WTC11 (cell line): ENCODE measurements around the gene MIXL1. TPM values are rescaled to one million over a fixed set of nuclear protein-coding genes. Genes with fewer than 3 reads are reported as not detected.
A peak's percentile ranks its signal among the peaks of the same experiment; 100 is the strongest.

Experiments used
- ATAC-seq: fragments of 200-7000 bp; cut with Tn5 transposase; 2 replicates; pipeline ENCODE4 v1.10.0; 2021; ENCODE audit warnings: mild to moderate bottlenecking, moderate library complexity
- CTCF ChIA-PET: fragments of 300-600 bp; sonication (Branson Sonifier 250); formaldehyde crosslinking; loops from one replicate; lab custom pipeline; 2021; ENCODE audit warnings: antibody characterized with exemption; lab: Charles Lee
- POLR2A ChIA-PET: fragments of 350-600 bp; sonication (Branson Sonifier 250); formaldehyde crosslinking; loops from one replicate; lab custom pipeline; 2021; ENCODE audit warnings: antibody characterized with exemption; lab: Charles Lee
- DNase-seq: peaks from one replicate; pipeline ENCODE4 v3.0.0; 2021; ENCODE audit warnings: low spot score
- H3K27ac Mint-ChIP-seq: 2 replicates; pipeline ENCODE4 v1.8.0; 2021; ENCODE audit warnings: mixed read lengths
- H3K27me3 Mint-ChIP-seq: 2 replicates; pipeline ENCODE4 v1.8.0; 2021; ENCODE audit warnings: low read depth, mild to moderate bottlenecking, moderate library complexity, mixed read lengths
- H3K36me3 Mint-ChIP-seq: 2 replicates; pipeline ENCODE4 v1.8.0; 2021; ENCODE audit warnings: mixed read lengths
- H3K4me1 Mint-ChIP-seq: 2 replicates; pipeline ENCODE4 v1.8.0; 2022; ENCODE audit warnings: mixed read lengths
- H3K4me3 Mint-ChIP-seq: 2 replicates; pipeline ENCODE4 v1.8.0; 2021; ENCODE audit warnings: mild to moderate bottlenecking, moderate library complexity, mixed read lengths
- H3K9me3 Mint-ChIP-seq: 2 replicates; pipeline ENCODE4 v1.8.0; 2021; ENCODE audit warnings: mixed read lengths
- ATF1 ChIP-seq: sonication (generic); formaldehyde crosslinking; IDR thresholded peaks from 2 replicates; pipeline ENCODE4 v1.8.1; 2023; ENCODE audit warnings: mild to moderate bottlenecking, moderate library complexity, missing genetic modification reagents
- ELF4 ChIP-seq: sonication (generic); formaldehyde crosslinking; IDR thresholded peaks from 2 replicates; pipeline ENCODE4 v1.8.1; 2022; ENCODE audit warnings: low read depth, mild to moderate bottlenecking, moderate library complexity, missing genetic modification reagents
- ESRRA ChIP-seq: sonication (generic); formaldehyde crosslinking; IDR thresholded peaks from 2 replicates; pipeline ENCODE4 v1.8.1; 2022; ENCODE audit warnings: mild to moderate bottlenecking, missing genetic modification reagents, borderline replicate concordance
- FOXP1 ChIP-seq: sonication (generic); formaldehyde crosslinking; IDR thresholded peaks from 2 replicates; pipeline ENCODE4 v1.8.0; 2022; ENCODE audit warnings: missing genetic modification reagents, mild to moderate bottlenecking, moderate library complexity, borderline replicate concordance
- GABPB1 ChIP-seq: sonication (generic); formaldehyde crosslinking; IDR thresholded peaks from 2 replicates; pipeline ENCODE4 v1.8.1; 2023; ENCODE audit warnings: mild to moderate bottlenecking, missing genetic modification reagents
- MYBL2 ChIP-seq: sonication (generic); formaldehyde crosslinking; IDR thresholded peaks from 2 replicates; pipeline ENCODE4 v1.8.1; 2023; ENCODE audit warnings: mild to moderate bottlenecking, moderate library complexity, missing genetic modification reagents
- NR2C2 ChIP-seq: sonication (generic); formaldehyde crosslinking; IDR thresholded peaks from 2 replicates; pipeline ENCODE4 v1.8.0; 2022; ENCODE audit warnings: mild to moderate bottlenecking, missing genetic modification reagents
- SMAD4 ChIP-seq: sonication (generic); formaldehyde crosslinking; IDR thresholded peaks from 2 replicates; pipeline ENCODE4 v1.8.0; 2022; ENCODE audit warnings: mild to moderate bottlenecking, missing genetic modification reagents
- SP1 ChIP-seq: sonication (generic); formaldehyde crosslinking; conservative IDR thresholded peaks from 2 replicates; pipeline ENCODE4 v1.8.1; 2022; ENCODE audit warnings: missing genetic modification reagents
- TEAD1 ChIP-seq: sonication (generic); formaldehyde crosslinking; IDR thresholded peaks from 2 replicates; pipeline ENCODE4 v1.8.0; 2022; ENCODE audit warnings: mild to moderate bottlenecking, missing genetic modification reagents
- ZNF263 ChIP-seq: sonication (generic); formaldehyde crosslinking; IDR thresholded peaks from 2 replicates; pipeline ENCODE4 v1.8.1; 2022; ENCODE audit warnings: low read depth, mild to moderate bottlenecking, moderate library complexity, missing genetic modification reagents
- ZNF317 ChIP-seq: sonication (generic); formaldehyde crosslinking; IDR thresholded peaks from 2 replicates; pipeline ENCODE4 v1.8.1; 2023; ENCODE audit warnings: low read depth, mild to moderate bottlenecking, moderate library complexity, missing genetic modification reagents, borderline replicate concordance
- total RNA-seq: library from RNA; stranded (reverse); gene quantifications from 3 replicates; pipeline ENCODE4 v1.2.3, GENCODE V29; 2021
- TF ChIP-seq, protein P1 (sequence below): fragments of 250-450 bp; sonication (Bioruptor Pico); IDR thresholded peaks from 2 replicates; pipeline ENCODE4 v1.9.0; 2021; ENCODE audit warnings: moderate library complexity, mild to moderate bottlenecking, inconsistent platforms, borderline replicate concordance
- TF ChIP-seq, protein P2 (sequence below): sonication (generic); formaldehyde crosslinking; IDR thresholded peaks from 2 replicates; pipeline ENCODE4 v1.8.1; 2022; ENCODE audit warnings: mild to moderate bottlenecking, missing genetic modification reagents, moderate library complexity, borderline replicate concordance
- TF ChIP-seq, protein P3 (sequence below): sonication (generic); formaldehyde crosslinking; IDR thresholded peaks from 2 replicates; pipeline ENCODE4 v1.8.0; 2022; ENCODE audit warnings: mild to moderate bottlenecking, missing genetic modification reagents
- TF ChIP-seq, protein P4 (sequence below): sonication (generic); formaldehyde crosslinking; IDR thresholded peaks from 2 replicates; pipeline ENCODE4 v1.8.0; 2023; ENCODE audit warnings: missing genetic modification reagents, mild to moderate bottlenecking, borderline replicate concordance
- TF ChIP-seq, protein P5 (sequence below): sonication (generic); formaldehyde crosslinking; IDR thresholded peaks from 2 replicates; pipeline ENCODE4 v1.8.0; 2022; ENCODE audit warnings: mild to moderate bottlenecking, missing genetic modification reagents
- TF ChIP-seq, protein P6 (sequence below): sonication (generic); formaldehyde crosslinking; IDR thresholded peaks from 2 replicates; pipeline ENCODE4 v1.8.0; 2023; ENCODE audit warnings: mild to moderate bottlenecking, missing genetic modification reagents
- TF ChIP-seq, protein P7 (sequence below): sonication (generic); formaldehyde crosslinking; IDR thresholded peaks from 2 replicates; pipeline ENCODE4 v1.8.0; 2022; ENCODE audit warnings: mild to moderate bottlenecking, missing genetic modification reagents

MIXL1 gene
- total RNA-seq, 1 experiment from 2014 or later, result 6.4 TPM

DNA sequence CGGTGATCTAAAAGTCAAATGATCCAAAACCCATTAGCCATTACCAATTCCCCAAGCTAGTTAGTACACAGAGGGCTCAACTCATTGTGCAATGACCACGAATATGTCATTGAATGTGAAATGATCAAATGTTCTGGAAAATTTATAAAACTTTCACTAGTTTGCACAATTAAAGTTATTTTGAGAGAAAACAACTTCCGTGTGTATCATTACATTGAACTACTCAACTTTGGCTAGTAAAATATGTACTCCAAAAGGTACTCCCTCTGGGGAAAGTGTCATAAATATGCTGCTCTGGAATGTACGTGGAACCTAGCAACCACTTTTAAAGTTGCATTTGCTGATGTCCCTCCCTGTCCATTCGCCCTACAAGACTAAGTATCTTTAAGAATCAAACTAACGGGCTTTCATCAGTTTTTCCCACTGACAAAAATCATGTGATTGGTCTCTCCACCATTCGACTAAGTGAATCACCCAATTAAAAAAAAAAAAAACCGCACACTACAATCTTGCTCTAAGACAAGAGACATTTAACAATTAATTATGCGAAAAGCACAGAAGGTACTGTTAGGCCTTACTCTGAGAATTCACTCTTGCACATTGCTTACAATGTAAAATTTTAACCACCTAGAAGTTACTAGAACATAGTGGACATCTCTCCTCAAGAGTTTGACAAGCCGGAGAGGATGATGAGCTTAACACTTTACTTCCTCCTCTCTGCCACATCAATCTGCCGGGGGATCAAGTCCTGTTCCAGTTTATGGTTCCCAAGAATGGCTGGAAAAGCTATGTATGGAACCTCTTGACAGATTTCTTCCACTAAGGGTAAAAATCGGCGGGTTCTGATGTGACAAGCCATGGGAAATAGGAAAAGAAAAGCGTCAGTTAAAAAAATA is 38.1 kb upstream of the MIXL1 start (continued):
- TF ChIP-seq, protein P1, sequence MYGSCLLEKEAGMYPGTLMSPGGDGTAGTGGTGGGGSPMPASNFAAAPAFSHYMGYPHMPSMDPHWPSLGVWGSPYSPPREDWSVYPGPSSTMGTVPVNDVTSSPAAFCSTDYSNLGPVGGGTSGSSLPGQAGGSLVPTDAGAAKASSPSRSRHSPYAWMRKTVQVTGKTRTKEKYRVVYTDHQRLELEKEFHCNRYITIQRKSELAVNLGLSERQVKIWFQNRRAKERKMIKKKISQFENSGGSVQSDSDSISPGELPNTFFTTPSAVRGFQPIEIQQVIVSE, result no peak
- TF ChIP-seq, all 79 proteins: peak for 0

DNA sequence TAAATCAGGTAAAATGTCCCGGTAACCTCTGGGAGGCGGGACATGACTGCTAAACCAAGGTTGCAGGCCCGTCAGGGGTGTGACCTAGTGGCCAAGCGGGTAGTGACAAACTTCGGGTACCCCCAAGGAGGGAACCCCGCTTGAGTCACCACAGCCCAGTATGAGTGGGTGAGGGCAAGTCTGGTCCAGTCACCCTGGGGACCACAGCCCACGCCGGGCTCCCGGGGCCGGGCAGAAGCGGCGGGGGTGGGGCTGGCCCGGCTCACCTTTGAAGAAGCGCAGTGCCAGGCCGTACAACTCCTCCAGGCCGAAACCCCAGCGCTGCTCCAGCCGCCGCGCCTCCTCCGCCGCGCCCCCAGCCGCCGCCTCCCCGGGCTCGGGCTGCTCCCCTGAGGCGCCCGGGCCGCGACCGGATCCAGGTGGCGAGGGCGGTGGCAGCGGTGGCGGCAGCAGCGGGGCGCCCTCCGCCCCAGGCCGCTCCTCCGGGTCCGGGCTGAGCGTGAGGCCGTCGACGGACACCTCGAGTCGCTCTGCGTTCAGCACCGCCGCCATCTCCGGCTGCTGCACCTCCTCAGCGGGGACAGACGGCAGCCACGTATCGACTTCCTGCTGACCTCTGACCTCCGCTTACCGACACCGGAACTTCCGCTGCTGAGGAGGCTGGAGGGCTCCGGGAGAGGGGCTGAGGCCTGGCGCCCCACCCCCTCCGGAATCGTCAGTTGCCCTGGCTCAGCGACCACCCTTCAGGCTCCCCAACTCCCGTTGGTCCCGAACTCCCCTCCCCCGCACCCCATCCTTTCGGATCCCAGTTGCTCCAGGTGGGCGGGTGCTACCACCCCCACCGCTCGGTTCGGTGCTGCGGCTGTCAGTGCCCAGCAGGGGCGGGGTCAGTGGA is 37.1 kb upstream of the MIXL1 start, which contains the start of gene ACBD3:
TSS of gene ACBD3 (minus strand) at position 618 of the 895 bp plus-strand sequence. CDS start at position 552, 66 bp downstream.
- peak within 1 kb of the TSS; percentile 97 for H3K4me3 Mint-ChIP-seq
- peak within 1 kb of the TSS; percentile 97 for H3K27ac Mint-ChIP-seq
- H3K4me1 Mint-ChIP-seq, result peaks cover 23% of the 10 kb centered on the region
- ChIA-PET CTCF (interaction anchor here (0.5 to 7.0 kb wide), 5 partner anchors 11 to 305 kb away, joined by 3 to 40 read pairs (median 8); no protein-coding TSS in a partner anchor), POLR2A (interaction anchor here (0.6 to 0.9 kb wide), 2 partner anchors 22 to 237 kb away, joined by 3 read pairs; no protein-coding TSS in a partner anchor)
- no peaks in the 10 kb centered on the region for H3K27me3 Mint-ChIP-seq
- no peaks in the 10 kb centered on the region for H3K9me3 Mint-ChIP-seq
- H3K36me3 Mint-ChIP-seq, result peaks cover 8% of the 10 kb centered on the region
- ATAC-seq (peak; percentile 93), DNase-seq (peak; percentile 82)
- no peak for TF ChIP-seq SMAD4 (CRISPR knock-in tag)
- 0 out of 2 replicates have a peak, but pooled peaks have one; percentile 61 for TF ChIP-seq ATF1
- peak; percentile 73 for TF ChIP-seq SP1 (CRISPR knock-in tag)
- TF ChIP-seq, protein P2, sequence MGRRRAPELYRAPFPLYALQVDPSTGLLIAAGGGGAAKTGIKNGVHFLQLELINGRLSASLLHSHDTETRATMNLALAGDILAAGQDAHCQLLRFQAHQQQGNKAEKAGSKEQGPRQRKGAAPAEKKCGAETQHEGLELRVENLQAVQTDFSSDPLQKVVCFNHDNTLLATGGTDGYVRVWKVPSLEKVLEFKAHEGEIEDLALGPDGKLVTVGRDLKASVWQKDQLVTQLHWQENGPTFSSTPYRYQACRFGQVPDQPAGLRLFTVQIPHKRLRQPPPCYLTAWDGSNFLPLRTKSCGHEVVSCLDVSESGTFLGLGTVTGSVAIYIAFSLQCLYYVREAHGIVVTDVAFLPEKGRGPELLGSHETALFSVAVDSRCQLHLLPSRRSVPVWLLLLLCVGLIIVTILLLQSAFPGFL (CRISPR knock-in tag), result no peak
- TF ChIP-seq, protein P3, sequence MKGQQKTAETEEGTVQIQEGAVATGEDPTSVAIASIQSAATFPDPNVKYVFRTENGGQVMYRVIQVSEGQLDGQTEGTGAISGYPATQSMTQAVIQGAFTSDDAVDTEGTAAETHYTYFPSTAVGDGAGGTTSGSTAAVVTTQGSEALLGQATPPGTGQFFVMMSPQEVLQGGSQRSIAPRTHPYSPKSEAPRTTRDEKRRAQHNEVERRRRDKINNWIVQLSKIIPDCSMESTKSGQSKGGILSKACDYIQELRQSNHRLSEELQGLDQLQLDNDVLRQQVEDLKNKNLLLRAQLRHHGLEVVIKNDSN, result peak; percentile 34; the same call in 1 of the 2 replicates
- peak; percentile 71 for TF ChIP-seq FOXP1
- TF ChIP-seq MYBL2 (CRISPR knock-in tag), result 0 out of 2 replicates have a peak, but pooled peaks have one; percentile 15
- TF ChIP-seq, protein P4, sequence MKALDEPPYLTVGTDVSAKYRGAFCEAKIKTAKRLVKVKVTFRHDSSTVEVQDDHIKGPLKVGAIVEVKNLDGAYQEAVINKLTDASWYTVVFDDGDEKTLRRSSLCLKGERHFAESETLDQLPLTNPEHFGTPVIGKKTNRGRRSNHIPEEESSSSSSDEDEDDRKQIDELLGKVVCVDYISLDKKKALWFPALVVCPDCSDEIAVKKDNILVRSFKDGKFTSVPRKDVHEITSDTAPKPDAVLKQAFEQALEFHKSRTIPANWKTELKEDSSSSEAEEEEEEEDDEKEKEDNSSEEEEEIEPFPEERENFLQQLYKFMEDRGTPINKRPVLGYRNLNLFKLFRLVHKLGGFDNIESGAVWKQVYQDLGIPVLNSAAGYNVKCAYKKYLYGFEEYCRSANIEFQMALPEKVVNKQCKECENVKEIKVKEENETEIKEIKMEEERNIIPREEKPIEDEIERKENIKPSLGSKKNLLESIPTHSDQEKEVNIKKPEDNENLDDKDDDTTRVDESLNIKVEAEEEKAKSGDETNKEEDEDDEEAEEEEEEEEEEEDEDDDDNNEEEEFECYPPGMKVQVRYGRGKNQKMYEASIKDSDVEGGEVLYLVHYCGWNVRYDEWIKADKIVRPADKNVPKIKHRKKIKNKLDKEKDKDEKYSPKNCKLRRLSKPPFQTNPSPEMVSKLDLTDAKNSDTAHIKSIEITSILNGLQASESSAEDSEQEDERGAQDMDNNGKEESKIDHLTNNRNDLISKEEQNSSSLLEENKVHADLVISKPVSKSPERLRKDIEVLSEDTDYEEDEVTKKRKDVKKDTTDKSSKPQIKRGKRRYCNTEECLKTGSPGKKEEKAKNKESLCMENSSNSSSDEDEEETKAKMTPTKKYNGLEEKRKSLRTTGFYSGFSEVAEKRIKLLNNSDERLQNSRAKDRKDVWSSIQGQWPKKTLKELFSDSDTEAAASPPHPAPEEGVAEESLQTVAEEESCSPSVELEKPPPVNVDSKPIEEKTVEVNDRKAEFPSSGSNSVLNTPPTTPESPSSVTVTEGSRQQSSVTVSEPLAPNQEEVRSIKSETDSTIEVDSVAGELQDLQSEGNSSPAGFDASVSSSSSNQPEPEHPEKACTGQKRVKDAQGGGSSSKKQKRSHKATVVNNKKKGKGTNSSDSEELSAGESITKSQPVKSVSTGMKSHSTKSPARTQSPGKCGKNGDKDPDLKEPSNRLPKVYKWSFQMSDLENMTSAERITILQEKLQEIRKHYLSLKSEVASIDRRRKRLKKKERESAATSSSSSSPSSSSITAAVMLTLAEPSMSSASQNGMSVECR (CRISPR knock-in tag), result peak; percentile 71; the same call in 1 of the 2 replicates
- TF ChIP-seq, protein P5, sequence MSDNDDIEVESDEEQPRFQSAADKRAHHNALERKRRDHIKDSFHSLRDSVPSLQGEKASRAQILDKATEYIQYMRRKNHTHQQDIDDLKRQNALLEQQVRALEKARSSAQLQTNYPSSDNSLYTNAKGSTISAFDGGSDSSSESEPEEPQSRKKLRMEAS (CRISPR knock-in tag), result 0 out of 2 replicates have a peak, but pooled peaks have one; percentile 57
- TF ChIP-seq ELF4 (CRISPR knock-in tag), result no peak
- TF ChIP-seq, protein P6, sequence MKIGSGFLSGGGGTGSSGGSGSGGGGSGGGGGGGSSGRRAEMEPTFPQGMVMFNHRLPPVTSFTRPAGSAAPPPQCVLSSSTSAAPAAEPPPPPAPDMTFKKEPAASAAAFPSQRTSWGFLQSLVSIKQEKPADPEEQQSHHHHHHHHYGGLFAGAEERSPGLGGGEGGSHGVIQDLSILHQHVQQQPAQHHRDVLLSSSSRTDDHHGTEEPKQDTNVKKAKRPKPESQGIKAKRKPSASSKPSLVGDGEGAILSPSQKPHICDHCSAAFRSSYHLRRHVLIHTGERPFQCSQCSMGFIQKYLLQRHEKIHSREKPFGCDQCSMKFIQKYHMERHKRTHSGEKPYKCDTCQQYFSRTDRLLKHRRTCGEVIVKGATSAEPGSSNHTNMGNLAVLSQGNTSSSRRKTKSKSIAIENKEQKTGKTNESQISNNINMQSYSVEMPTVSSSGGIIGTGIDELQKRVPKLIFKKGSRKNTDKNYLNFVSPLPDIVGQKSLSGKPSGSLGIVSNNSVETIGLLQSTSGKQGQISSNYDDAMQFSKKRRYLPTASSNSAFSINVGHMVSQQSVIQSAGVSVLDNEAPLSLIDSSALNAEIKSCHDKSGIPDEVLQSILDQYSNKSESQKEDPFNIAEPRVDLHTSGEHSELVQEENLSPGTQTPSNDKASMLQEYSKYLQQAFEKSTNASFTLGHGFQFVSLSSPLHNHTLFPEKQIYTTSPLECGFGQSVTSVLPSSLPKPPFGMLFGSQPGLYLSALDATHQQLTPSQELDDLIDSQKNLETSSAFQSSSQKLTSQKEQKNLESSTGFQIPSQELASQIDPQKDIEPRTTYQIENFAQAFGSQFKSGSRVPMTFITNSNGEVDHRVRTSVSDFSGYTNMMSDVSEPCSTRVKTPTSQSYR (CRISPR knock-in tag), result 0 out of 2 replicates have a peak, but pooled peaks have one; percentile 51
- peak; percentile 92 for TF ChIP-seq NR2C2 (CRISPR knock-in tag)
- TF ChIP-seq, protein P7, sequence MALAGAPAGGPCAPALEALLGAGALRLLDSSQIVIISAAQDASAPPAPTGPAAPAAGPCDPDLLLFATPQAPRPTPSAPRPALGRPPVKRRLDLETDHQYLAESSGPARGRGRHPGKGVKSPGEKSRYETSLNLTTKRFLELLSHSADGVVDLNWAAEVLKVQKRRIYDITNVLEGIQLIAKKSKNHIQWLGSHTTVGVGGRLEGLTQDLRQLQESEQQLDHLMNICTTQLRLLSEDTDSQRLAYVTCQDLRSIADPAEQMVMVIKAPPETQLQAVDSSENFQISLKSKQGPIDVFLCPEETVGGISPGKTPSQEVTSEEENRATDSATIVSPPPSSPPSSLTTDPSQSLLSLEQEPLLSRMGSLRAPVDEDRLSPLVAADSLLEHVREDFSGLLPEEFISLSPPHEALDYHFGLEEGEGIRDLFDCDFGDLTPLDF (CRISPR knock-in tag), result 0 out of 2 replicates have a peak, but pooled peaks have one; percentile 20
- peak; percentile 44 for TF ChIP-seq ESRRA (CRISPR knock-in tag)
- 0 out of 2 replicates have a peak, but pooled peaks have one; percentile 50 for TF ChIP-seq TEAD1 (CRISPR knock-in tag)
- TF ChIP-seq ZNF263, result peak; percentile 22; the same call in 1 of the 2 replicates
- peak; percentile 63 for TF ChIP-seq GABPB1 (CRISPR knock-in tag)
- TF ChIP-seq ZNF317 (CRISPR knock-in tag), result no peak
